Esophagus (tissue), 2 donors: Measurements from ENCODE around the gene HOXA5. TPM values are rescaled to one million over a fixed set of nuclear protein-coding genes. Genes with fewer than 3 reads are reported as not detected.

Experiments used
- H3K27ac ChIP-seq, 2 donors: one replicate each; pipeline ENCODE4 v1.5.1; 2013; ENCODE audit warnings: low read depth in 2 of 2, mild to moderate bottlenecking in 2 of 2, inconsistent platforms in 1 of 2, low read length in 1 of 2, moderate library complexity in 1 of 2
- H3K27me3 ChIP-seq, 2 donors: one replicate each; pipeline ENCODE4 v1.6.1; 2013; ENCODE audit warnings: low read length in 2 of 2, control low read depth in 1 of 2, mild to moderate bottlenecking in 1 of 2; ENCODE audit not compliant: insufficient read depth in 2 of 2, control insufficient read depth in 1 of 2
- H3K36me3 ChIP-seq, 2 donors: one replicate each; pipeline ENCODE4 v1.6.1; 2013; ENCODE audit warnings: low read length in 1 of 2; ENCODE audit not compliant: control insufficient read depth in 2 of 2, insufficient read depth in 2 of 2
- H3K4me1 ChIP-seq, 2 donors: one replicate each; pipeline ENCODE4 v1.6.1; 2013; ENCODE audit warnings: low read length in 1 of 2; ENCODE audit not compliant: control insufficient read depth in 2 of 2, insufficient read depth in 2 of 2
- H3K4me3 ChIP-seq, 2 donors: one replicate each; pipeline ENCODE4 v1.5.1; 2013; ENCODE audit warnings: low read length in 2 of 2, mild to moderate bottlenecking in 2 of 2, low read depth in 1 of 2, moderate library complexity in 1 of 2
- H3K9me3 ChIP-seq, 2 donors: one replicate each; pipeline ENCODE4 v1.6.1; 2013; ENCODE audit warnings: mild to moderate bottlenecking in 2 of 2, low read depth in 1 of 2, low read length in 1 of 2, moderate library complexity in 1 of 2; ENCODE audit not compliant: control insufficient read depth in 2 of 2, insufficient read depth in 1 of 2
- WGBS, 2 donors: extraction: QIAGEN DNeasy Blood & Tissue Kit; methylation state at CpG; one replicate each; pipeline ENCODE4 v1.1.7; 2013; 5-methylcytosine and 5-hydroxymethylcytosine counted together
- polyA plus RNA-seq, 2 donors: library from polyadenylated mRNA; stranded (reverse); fragments of 200-250 nt; gene quantifications; one replicate each; pipeline ENCODE4 v1.2.3, GENCODE V29; 2013
- donor health status: healthy with polysubstance abuse.
- donor health status: Bipolar disorder and iron deficiency.

HOXA5 gene
- polyA plus RNA-seq, 2 donors: 1.7 to 3.5 TPM

DNA sequence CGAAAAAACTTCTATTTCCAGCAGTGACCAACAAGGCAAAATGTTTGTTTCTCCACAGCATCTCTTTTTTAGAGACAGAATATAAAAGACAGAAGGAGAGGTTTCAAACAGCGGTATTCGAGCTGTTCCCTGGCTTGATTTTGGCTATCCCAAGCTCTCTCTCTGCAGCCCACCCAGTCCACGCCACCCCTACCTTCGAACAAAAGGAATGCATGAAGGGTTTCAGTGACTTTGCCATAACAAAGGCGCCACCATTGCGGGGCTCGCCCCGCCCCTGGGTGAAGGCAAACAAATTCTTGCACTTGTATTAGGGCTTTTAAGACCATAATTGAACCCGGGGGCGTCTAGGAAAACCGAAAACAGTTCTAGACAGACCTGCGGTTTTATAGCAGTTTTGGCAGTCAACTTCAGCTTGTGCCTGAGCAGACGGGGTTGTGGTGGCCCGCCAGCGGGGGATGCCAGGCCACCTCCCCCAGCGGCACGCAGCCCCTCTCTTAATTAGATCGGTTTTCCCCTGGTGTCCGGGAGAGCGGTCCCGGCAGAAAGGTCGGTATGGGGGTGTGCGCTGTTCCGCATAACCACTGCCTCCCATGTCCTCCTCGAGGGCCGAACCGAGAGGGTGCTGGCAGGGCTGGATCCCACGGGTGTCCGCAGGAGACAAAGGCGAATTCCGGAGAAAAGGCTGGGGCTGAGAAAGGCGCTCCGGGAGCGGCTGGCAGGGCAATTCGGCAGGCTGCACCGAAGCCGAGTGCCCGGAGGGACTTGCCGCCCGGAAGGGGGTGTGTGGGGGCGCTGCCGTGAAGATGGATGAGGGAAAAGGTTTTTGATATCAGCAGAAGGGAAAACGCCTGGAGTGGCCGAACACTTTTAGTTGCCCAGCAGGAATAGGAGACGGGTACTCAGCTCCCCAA, 44.2 kb upstream of the HOXA5 start:
- Histone ChIP-seq H3K4me1 (peaks cover 26 to 28% of the 10 kb centered on the region in 2 donors), H3K36me3 (no peaks in the 10 kb centered on the region), H3K9me3 (peaks cover 0 to 6% of the 10 kb centered on the region in 2 donors), H3K27me3 (peaks cover 8 to 79% of the 10 kb centered on the region in 2 donors), H3K27ac (no peak overlapping the region), H3K4me3 (peak overlapping the region in 1 of 2 donors; percentile 2)
- 8% methylated on average over 46 of the region's 46 CpGs for WGBS, 2 donors

DNA sequence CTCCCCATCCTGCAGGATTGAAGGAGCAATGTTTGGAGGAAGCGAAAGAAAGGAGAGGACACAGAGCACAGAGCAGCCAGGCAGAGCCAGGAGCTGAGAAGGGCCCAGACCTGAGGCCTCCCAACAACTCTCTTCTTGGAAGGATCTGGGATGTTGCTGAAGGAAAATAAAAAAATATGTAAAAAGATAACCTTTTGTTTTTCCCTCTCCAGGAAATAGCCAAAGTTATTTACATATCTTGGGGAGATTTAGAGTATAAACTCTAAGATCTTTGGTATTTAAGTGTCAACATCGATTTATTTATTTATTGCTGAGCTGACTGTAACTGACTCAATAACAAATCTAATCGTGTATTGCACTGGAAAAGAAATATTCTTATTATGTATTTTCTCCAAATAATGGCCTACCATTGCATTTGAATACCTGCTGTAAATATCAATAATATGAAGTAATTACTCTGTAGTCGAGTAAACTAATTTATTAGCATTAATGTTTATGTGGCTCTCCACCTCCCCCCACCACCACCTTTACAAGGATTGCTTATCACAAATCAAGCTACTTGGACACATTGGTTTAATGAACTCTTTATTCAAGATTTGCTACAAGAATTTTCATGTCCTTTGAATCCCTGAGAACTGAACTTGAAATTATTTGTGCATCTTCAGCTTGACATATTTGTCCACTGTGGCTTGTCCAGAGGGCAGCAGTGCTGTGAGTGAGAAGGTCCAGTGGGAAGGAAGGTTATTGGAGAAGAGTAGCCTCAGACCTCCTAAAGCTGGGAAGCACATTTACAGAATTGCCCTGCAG, 43.4 kb upstream of the HOXA5 start:
- Histone ChIP-seq H3K27me3 (peaks cover 11 to 78% of the 10 kb centered on the region in 2 donors), H3K4me3 (no peak overlapping the region), H3K4me1 (peaks cover 21 to 23% of the 10 kb centered on the region in 2 donors), H3K9me3 (peaks cover 0 to 6% of the 10 kb centered on the region in 2 donors), H3K36me3 (no peaks in the 10 kb centered on the region), H3K27ac (no peak overlapping the region)
- WGBS, 2 donors: 28 to 48% methylated on average over 4 of the region's 4 CpGs

DNA sequence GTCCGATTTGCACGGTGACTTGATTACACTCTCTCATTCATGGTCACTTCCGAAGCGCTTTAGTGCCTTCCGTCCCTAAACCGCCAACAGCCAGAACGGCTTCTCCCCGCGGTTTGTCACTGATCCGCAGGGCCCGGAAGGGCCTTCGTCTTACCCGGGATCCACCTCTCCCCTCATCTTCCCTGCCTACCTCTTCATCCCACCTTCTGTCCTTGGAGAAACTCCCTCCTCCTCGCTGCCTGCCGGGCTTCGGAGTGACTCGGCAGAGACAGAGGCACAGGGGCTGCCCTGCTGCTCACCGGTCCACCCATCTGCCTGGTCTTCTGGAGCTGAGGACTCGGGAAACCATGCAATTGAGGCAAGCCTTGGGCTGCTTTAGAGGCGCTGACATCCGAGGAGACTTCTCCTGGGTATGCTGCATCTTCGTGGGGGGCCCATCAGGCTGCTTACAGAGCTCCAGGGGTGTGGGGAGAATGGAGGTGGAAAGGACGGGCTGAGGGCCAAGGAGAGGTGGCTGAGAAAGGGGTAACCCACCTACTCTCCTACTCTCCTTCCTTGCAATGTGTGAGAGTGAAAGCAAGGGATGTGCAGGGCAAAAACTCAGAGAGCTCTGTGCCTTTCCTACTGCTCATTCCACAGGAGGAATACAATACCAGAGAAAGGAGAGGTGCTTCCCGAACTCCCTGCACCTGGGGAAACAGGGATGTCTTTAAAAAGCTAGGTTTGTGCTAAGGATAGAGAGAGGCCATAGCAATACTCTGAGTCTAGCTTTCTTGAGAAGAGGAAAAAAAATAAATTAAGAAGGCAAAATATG, 42.6 kb upstream of the HOXA5 start:
- no peaks in the 10 kb centered on the region for H3K36me3 ChIP-seq
- peaks cover 0 to 6% of the 10 kb centered on the region in 2 donors for H3K9me3 ChIP-seq
- H3K4me1 ChIP-seq: peaks cover 20 to 23% of the 10 kb centered on the region in 2 donors
- peaks cover 4 to 73% of the 10 kb centered on the region in 2 donors for H3K27me3 ChIP-seq
- no peak overlapping the region for H3K27ac ChIP-seq
- 12 to 15% methylated on average over 24 of the region's 24 CpGs for WGBS, 2 donors
- H3K4me3 ChIP-seq: no peak overlapping the region

DNA sequence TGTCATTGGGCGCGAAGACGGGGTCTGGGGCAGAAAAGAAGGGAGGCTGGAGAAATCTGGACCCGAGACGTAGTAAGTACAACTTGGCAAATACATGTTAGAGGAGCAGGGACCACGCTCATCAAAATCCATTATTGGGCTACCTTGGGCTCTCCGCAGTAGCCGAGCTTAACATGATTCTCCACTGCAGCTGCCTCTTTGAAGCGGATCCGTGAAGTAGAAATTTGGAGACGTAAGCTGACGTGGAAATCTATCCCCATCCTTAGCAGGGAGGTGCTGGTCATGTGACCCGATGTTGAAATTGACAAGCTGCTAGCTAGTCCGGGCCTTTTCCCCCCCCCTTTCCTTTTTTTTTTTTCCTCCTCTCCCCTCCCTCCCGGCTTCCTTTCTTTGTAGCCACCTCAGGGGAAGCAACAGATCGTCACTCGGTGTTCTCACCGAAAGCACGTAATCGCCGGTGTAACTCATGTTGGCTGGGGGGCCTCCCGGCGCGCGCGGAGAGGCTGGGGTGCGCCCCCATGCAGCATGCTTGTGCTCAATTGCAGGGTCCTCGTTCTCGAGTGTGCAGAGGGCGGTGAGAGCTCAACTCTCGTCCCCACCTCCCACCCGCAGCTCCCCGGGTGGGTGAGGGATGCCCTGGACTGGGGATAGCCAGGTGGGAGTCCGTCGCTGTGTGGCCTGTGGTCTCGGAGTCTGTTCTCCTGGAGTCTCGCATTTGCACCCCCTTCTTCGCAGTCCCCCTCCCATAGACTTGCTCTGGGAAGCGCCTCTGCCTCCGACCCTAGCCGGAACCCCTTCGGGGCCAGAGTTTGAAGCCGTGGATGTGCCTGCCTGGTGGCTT, 41.8 kb upstream of the HOXA5 start, which contains the start of gene HOXA11:
HOXA11 (minus strand) TSS at position 220 of the 841 bp plus-strand sequence; CDS start at position 132, 88 bp downstream.
- H3K4me3 ChIP-seq: peak within 1 kb of the TSS; percentile 33 to 44
- 9 to 12% methylated on average over 43 of the region's 43 CpGs for WGBS, 2 donors
- H3K27me3 ChIP-seq: peaks cover 7 to 71% of the 10 kb centered on the region in 2 donors
- H3K9me3 ChIP-seq: peaks cover 0 to 6% of the 10 kb centered on the region in 2 donors
- no peak within 1 kb of the TSS for H3K27ac ChIP-seq
- no peaks in the 10 kb centered on the region for H3K36me3 ChIP-seq
- peaks cover 19 to 23% of the 10 kb centered on the region in 2 donors for H3K4me1 ChIP-seq

DNA sequence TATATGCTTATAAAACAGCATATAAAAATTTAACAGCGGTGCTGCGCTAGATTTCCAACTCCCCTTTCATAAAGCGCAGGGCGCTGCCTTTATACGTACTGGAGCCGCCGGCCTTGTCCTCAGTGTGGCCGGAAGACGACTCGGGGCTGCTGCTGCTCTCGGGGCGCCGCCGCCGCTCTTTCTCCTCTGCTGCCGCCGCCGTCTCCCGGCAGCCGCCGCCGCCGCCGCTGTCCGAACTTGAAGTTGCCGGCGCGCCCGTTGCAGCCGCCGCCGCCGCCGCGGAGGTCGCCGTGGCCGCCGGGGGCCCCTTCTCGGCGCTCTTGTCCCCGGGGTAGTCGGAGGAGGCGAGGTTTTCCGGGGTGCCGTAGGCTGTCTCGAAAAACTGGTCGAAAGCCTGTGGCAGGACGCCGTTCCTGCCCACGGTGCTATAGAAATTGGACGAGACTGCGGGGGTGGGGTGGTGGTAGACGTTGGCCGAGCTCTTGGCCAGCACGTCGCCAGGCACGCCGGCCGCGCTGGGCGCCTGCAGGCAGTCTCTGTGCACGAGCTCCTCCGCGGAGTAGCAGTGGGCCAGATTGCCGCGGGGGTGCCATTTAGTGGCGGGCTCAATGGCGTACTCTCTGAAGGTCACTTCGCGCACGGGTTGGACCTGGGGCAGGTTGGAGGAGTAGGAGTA, 41.0 kb upstream of the HOXA5 start:
- peaks cover 19 to 25% of the 10 kb centered on the region in 2 donors for H3K4me1 ChIP-seq
- H3K36me3 ChIP-seq: no peaks in the 10 kb centered on the region
- H3K27me3 ChIP-seq: peaks cover 7 to 76% of the 10 kb centered on the region in 2 donors
- peaks cover 0 to 3% of the 10 kb centered on the region in 2 donors for H3K9me3 ChIP-seq
- peak overlapping the region; percentile 33 to 44 for H3K4me3 ChIP-seq
- H3K27ac ChIP-seq: no peak overlapping the region
- 2 to 3% methylated on average over 65 to 72 of the region's 72 CpGs for WGBS, 2 donors

DNA sequence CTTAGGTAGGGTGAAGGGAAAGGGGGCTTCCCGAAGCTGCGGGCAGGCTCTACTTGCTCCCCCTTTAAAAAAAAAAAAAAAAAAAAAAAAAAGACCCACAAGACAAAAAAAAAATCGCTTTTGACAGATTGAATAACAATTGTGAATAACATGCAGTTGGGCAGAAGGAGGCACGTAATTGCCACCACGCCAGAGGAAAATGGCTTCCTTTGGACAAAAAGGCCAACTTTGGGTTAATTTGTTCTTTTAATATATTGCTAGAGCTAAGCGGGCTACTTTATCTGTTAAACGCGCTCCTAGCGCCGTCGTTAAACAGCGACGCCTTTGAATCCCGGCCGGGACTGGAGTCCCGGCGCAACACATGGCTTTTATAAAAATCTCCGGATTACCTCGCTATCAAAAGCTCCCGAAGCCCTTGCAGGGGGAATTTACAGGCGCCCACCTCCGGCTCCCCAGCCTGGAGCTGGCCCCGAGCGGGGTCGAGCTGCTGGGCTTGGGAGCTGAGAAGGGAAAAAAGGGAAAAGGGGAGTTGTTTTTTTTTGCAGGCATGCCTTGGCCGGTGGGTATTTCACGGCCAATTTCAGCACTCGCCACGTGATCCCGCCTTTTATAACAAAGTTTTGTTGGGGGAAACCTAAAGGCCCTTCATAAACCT, 40.3 kb upstream of the HOXA5 start:
- H3K9me3 ChIP-seq: peaks cover 0 to 3% of the 10 kb centered on the region in 2 donors
- no peak overlapping the region for H3K27ac ChIP-seq
- H3K4me1 ChIP-seq: peaks cover 14 to 21% of the 10 kb centered on the region in 2 donors
- H3K4me3 ChIP-seq: peak overlapping the region in 1 of 2 donors; percentile 44
- peaks cover 7 to 70% of the 10 kb centered on the region in 2 donors for H3K27me3 ChIP-seq
- 6 to 8% methylated on average over 30 of the region's 30 CpGs for WGBS, 2 donors
- H3K36me3 ChIP-seq: no peaks in the 10 kb centered on the region

DNA sequence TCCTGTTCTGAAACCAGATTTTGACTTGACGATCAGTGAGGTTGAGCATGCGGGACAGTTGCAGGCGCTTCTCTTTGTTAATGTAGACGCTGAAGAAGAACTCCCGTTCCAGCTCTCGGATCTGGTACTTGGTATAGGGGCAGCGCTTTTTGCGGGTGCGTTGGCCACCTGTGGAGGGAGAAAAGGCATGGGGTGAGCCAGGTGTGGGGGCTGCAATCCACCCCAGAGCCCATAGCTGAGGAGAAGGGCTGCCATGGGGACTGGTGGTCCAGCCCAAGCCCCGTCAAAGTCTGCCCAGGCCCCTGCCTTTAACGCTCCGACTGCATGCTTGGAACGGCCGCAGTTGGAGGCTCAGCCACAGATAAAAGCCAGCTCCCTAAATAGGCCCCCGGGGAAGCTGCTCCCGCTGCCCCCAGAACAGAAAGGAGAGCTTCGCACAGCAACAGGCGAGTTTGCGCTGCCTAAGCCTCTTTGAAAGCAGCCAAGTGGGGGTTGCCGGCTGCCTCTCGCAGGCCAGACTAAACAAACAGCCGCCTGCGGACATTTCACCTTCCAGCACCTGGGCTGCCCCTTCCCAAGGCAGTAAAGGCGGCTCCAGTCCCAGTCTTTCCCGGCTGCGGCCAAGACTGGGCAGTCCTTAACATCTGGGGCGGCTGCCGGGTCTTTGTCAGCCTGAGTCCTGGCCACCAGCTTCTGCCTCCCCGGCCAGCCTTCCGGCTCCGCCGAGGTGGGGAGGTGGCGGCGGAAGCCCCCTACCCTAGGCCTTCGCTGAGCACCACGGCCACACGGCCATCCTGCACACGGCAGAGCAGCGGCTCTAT, 39.6 kb upstream of the HOXA5 start:
- peaks cover 7 to 64% of the 10 kb centered on the region in 2 donors for H3K27me3 ChIP-seq
- H3K4me3 ChIP-seq: no peak overlapping the region
- WGBS, 2 donors: 14 to 15% methylated on average over 36 to 39 of the region's 39 CpGs
- peaks cover 7 to 19% of the 10 kb centered on the region in 2 donors for H3K4me1 ChIP-seq
- H3K36me3 ChIP-seq: no peaks in the 10 kb centered on the region
- H3K27ac ChIP-seq: no peak overlapping the region
- H3K9me3 ChIP-seq: peaks cover 0 to 3% of the 10 kb centered on the region in 2 donors
